GM15510 (cell line): ENCODE results near the gene ZNF101.

ENCODE experiments used
- POLR2A ChIP-seq: IDR thresholded peaks from 3 replicates; pipeline ENCODE4 v1.6.1; 2011; ENCODE audit warnings: borderline replicate concordance; ENCODE audit not compliant: insufficient read length; ENCODE audit errors: extremely low read depth

The ZNF101 gene

GRCh38 chr19:19668230-19669012 is at the start of gene ZNF101:
Gene ZNF101 (plus strand): TSS chr19:19668839. CDS start chr19:19668964, 125 bp downstream.
- TF ChIP-seq POLR2A: peak; percentile 78

- no peak for TF ChIP-seq POLR2A
Observed at GRCh38 chr19:19619181-19619848, 49.3 kb upstream of the ZNF101 start.

- TF ChIP-seq POLR2A: no peak
Observed at GRCh38 chr19:19619849-19620210, 48.8 kb upstream of the ZNF101 start.

- no peak for TF ChIP-seq POLR2A
Observed at GRCh38 chr19:19623383-19623782, 45.3 kb upstream of the ZNF101 start.

- no peak for TF ChIP-seq POLR2A
Observed at GRCh38 chr19:19624032-19624570, 44.5 kb upstream of the ZNF101 start.

- TF ChIP-seq POLR2A: no peak
Observed at GRCh38 chr19:19626516-19627472, 41.8 kb upstream of the ZNF101 start.

GRCh38 chr19:19627621-19628500 is 40.8 kb upstream of the ZNF101 start, which contains the start of gene LPAR2:
Gene LPAR2 (minus strand): TSS chr19:19628220. CDS start chr19:19627275, 945 bp downstream.
- peak; percentile 64 for TF ChIP-seq POLR2A

GRCh38 chr19:19628501-19629134 is 40.0 kb upstream of the ZNF101 start:
- TF ChIP-seq POLR2A: peak; percentile 5

GRCh38 chr19:19630062-19630414 is 38.6 kb upstream of the ZNF101 start:
- TF ChIP-seq POLR2A: no peak

GRCh38 chr19:19630426-19630825 is 38.2 kb upstream of the ZNF101 start:
- no peak for TF ChIP-seq POLR2A

- TF ChIP-seq POLR2A: no peak
Observed at GRCh38 chr19:19631346-19631745, 37.3 kb upstream of the ZNF101 start.

GRCh38 chr19:19632661-19633060 is 36.0 kb upstream of the ZNF101 start:
- TF ChIP-seq POLR2A: no peak
